ENCODE results near the gene NFILZ. TPM values are rescaled to one million over a fixed set of nuclear protein-coding genes. Genes with fewer than 3 reads are reported as not detected.

The NFILZ gene
- total and polyA plus RNA-seq, 2 donors (not counting 1 experiment from before 2014, with no cell fraction given) = not detected

- Histone ChIP-seq H3K27me3 (ENCODE audit: control insufficient read depth, insufficient read depth, low read length) (no peaks in the 10 kb centered on the region), H3K27ac (ENCODE audit: insufficient read depth, low read length) (no peak overlapping the region), H3K36me3 (ENCODE audit: control insufficient read depth, insufficient read depth, low read length) (no peaks in the 10 kb centered on the region), H4K20me1 (ENCODE audit: control insufficient read depth, extremely low read depth, insufficient read depth, low read length) (no peaks in the 10 kb centered on the region), H3K9ac (ENCODE audit: insufficient read depth, low read length) (no peak overlapping the region), H3K4me3 (replicated peaks in 1 of 4; ENCODE audit: control extremely low read depth in 1 of 4, insufficient read depth in 1 of 4, low read depth in 3 of 4, low read length in 4 of 4) (no peak overlapping the region), H3K9me3 (ENCODE audit: control insufficient read depth, insufficient read depth, low read depth, low read length) (no peaks in the 10 kb centered on the region), H3K4me1 (ENCODE audit: control insufficient read depth, extremely low read depth, insufficient read depth, low read length) (no peaks in the 10 kb centered on the region), H3K79me2 (ENCODE audit: control insufficient read depth, insufficient read depth, low read length) (no peaks in the 10 kb centered on the region), H3K4me2 (ENCODE audit: extremely low read depth, insufficient read depth, low read length) (no peak overlapping the region), H2AFZ (ENCODE audit: low read length) (no peak overlapping the region)
- no peak for TF ChIP-seq CTCF (conservative IDR thresholded peaks at IDR 0.05 in 1 of 2, IDR thresholded peaks at IDR 0.05 in 1 of 2; ENCODE audit: low read depth in 1 of 2, low read length in 2 of 2)
- no peak for TF ChIP-seq EZH2 (IDR thresholded peaks at IDR 0.05; ENCODE audit: low read length, missing control alignments)
- no peak for DNase-seq (ENCODE audit: low read depth in 2 of 2)
Measured at GRCh38 chr19:8666814-8667405, 36.5 kb downstream of the NFILZ start.

- no peak overlapping the region for H3K4me2 ChIP-seq (ENCODE audit: extremely low read depth, insufficient read depth, low read length)
- H3K4me1 ChIP-seq (ENCODE audit: control insufficient read depth, extremely low read depth, insufficient read depth, low read length) = no peaks in the 10 kb centered on the region
- no peak overlapping the region for H3K9ac ChIP-seq (ENCODE audit: insufficient read depth, low read length)
- H3K36me3 ChIP-seq (ENCODE audit: control insufficient read depth, insufficient read depth, low read length) = no peaks in the 10 kb centered on the region
- no peak overlapping the region for H3K27ac ChIP-seq (ENCODE audit: insufficient read depth, low read length)
- H3K27me3 ChIP-seq (ENCODE audit: control insufficient read depth, insufficient read depth, low read length) = no peaks in the 10 kb centered on the region
- no peak for TF ChIP-seq EZH2 (IDR thresholded peaks at IDR 0.05; ENCODE audit: low read length, missing control alignments)
- no peak for TF ChIP-seq CTCF (conservative IDR thresholded peaks at IDR 0.05 in 1 of 2, IDR thresholded peaks at IDR 0.05 in 1 of 2; ENCODE audit: low read depth in 1 of 2, low read length in 2 of 2)
- no peak overlapping the region for H3K4me3 ChIP-seq (replicated peaks in 1 of 4; ENCODE audit: control extremely low read depth in 1 of 4, insufficient read depth in 1 of 4, low read depth in 3 of 4, low read length in 4 of 4)
- DNase-seq (ENCODE audit: low read depth in 2 of 2) = no peak
- H2AFZ ChIP-seq (ENCODE audit: low read length) = no peak overlapping the region
- no peaks in the 10 kb centered on the region for H3K9me3 ChIP-seq (ENCODE audit: control insufficient read depth, insufficient read depth, low read depth, low read length)
- no peaks in the 10 kb centered on the region for H3K79me2 ChIP-seq (ENCODE audit: control insufficient read depth, insufficient read depth, low read length)
- H4K20me1 ChIP-seq (ENCODE audit: control insufficient read depth, extremely low read depth, insufficient read depth, low read length) = no peaks in the 10 kb centered on the region
Measured at GRCh38 chr19:8673276-8673891, 43.0 kb downstream of the NFILZ start.

GRCh38 chr19:8675066-8675465 is 44.6 kb downstream of the NFILZ start:
- Histone ChIP-seq H3K9me3 (ENCODE audit: control insufficient read depth, insufficient read depth, low read depth, low read length) (no peaks in the 10 kb centered on the region), H3K4me2 (ENCODE audit: extremely low read depth, insufficient read depth, low read length) (no peak overlapping the region), H4K20me1 (ENCODE audit: control insufficient read depth, extremely low read depth, insufficient read depth, low read length) (no peaks in the 10 kb centered on the region), H3K27ac (ENCODE audit: insufficient read depth, low read length) (no peak overlapping the region), H3K79me2 (ENCODE audit: control insufficient read depth, insufficient read depth, low read length) (no peaks in the 10 kb centered on the region), H3K36me3 (ENCODE audit: control insufficient read depth, insufficient read depth, low read length) (no peaks in the 10 kb centered on the region), H2AFZ (ENCODE audit: low read length) (no peak overlapping the region), H3K27me3 (ENCODE audit: control insufficient read depth, insufficient read depth, low read length) (no peaks in the 10 kb centered on the region), H3K4me1 (ENCODE audit: control insufficient read depth, extremely low read depth, insufficient read depth, low read length) (no peaks in the 10 kb centered on the region), H3K4me3 (replicated peaks in 1 of 4; ENCODE audit: control extremely low read depth in 1 of 4, insufficient read depth in 1 of 4, low read depth in 3 of 4, low read length in 4 of 4) (no peak overlapping the region), H3K9ac (ENCODE audit: insufficient read depth, low read length) (no peak overlapping the region)
- DNase-seq (ENCODE audit: low read depth in 2 of 2) = no peak
- no peak for TF ChIP-seq CTCF (conservative IDR thresholded peaks at IDR 0.05 in 1 of 2, IDR thresholded peaks at IDR 0.05 in 1 of 2; ENCODE audit: low read depth in 1 of 2, low read length in 2 of 2)
- no peak for TF ChIP-seq EZH2 (IDR thresholded peaks at IDR 0.05; ENCODE audit: low read length, missing control alignments)
